ENCODE measurements around the gene CAMTA1.

DNA sequence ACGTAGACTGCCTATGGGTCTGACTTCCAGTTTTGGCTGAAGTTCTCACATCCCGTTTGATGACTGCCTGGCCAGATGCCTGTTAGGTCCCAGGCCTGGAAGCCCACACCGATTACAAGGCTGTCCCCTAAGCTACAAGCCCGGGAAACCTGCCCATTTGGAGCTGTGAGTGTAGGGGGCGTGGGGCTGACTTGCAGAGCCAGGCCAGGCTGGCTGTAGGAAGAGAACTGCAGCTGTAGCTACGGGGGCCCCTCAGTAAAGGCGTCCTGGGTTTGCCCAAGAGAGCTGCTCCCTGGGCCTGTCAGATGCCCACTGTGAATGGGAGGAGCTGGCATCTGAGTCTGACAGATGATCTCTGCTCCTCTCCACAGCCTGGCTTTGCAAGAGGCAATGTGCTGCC, 199.7 kb downstream of the CAMTA1 start:
- no peak for TF ChIP-seq NFRKB (IDR thresholded peaks at IDR 0.05)
- TF ChIP-seq BHLHE40 (IDR thresholded peaks at IDR 0.05; ENCODE audit: borderline replicate concordance), result no peak
- TF ChIP-seq SP1 (IDR thresholded peaks at IDR 0.05), result no peak
- TF ChIP-seq FOXA1 (IDR thresholded peaks at IDR 0.05), result no peak
- TF ChIP-seq SUZ12 (IDR thresholded peaks at IDR 0.05), result no peak
- no peak for TF ChIP-seq FOXM1 (IDR thresholded peaks at IDR 0.05; ENCODE audit: borderline replicate concordance)
- no peak for TF ChIP-seq HDGF (IDR thresholded peaks at IDR 0.05; ENCODE audit: borderline replicate concordance)
- TF ChIP-seq TARDBP (IDR thresholded peaks at IDR 0.05), result no peak
- no peak for TF ChIP-seq L3MBTL2 (conservative IDR thresholded peaks at IDR 0.05)
- TF ChIP-seq CTBP1 (IDR thresholded peaks at IDR 0.05; ENCODE audit: borderline replicate concordance), result no peak
- TF ChIP-seq ARNT (IDR thresholded peaks at IDR 0.05), result no peak
